Neuron (in vitro differentiated cells): ENCODE data around the gene UBAP2.

Source experiments
- H2AFZ ChIP-seq: one replicate; pipeline ENCODE4 v1.6.1; 2013; ENCODE audit warnings: low read depth, mild to moderate bottlenecking, inconsistent platforms, low read length, moderate library complexity
- H3K27me3 ChIP-seq: one replicate; pipeline ENCODE4 v1.6.1; 2013; ENCODE audit warnings: low read length; ENCODE audit not compliant: insufficient read depth
- H3K36me3 ChIP-seq: one replicate; pipeline ENCODE4 v1.6.1; 2013; ENCODE audit warnings: low read length; ENCODE audit not compliant: insufficient read depth
- H3K4me1 ChIP-seq: one replicate; pipeline ENCODE4 v1.6.1; 2013; ENCODE audit warnings: low read length; ENCODE audit not compliant: insufficient read depth
- H3K4me3 ChIP-seq: 2 replicates; pipeline ENCODE4 v1.5.1; 2013; ENCODE audit warnings: mild to moderate bottlenecking, low read length, moderate library complexity
- H3K9me3 ChIP-seq: one replicate; pipeline ENCODE4 v1.6.1; 2013; ENCODE audit warnings: low read length

The UBAP2 gene

GRCh38 chr9:33939924-33940874 lies 108.5 kb downstream of the UBAP2 start:
- no peaks in the 10 kb centered on the region for H3K27me3 ChIP-seq
- no peaks in the 10 kb centered on the region for H3K9me3 ChIP-seq
- no peak overlapping the region for H2AFZ ChIP-seq
- no peaks in the 10 kb centered on the region for H3K4me1 ChIP-seq
- H3K36me3 ChIP-seq, result peaks cover 51% of the 10 kb centered on the region
- no peak overlapping the region for H3K4me3 ChIP-seq

GRCh38 chr9:33934188-33934878 lies 114.4 kb downstream of the UBAP2 start:
- Histone ChIP-seq H3K9me3 (no peaks in the 10 kb centered on the region), H3K4me1 (no peaks in the 10 kb centered on the region), H3K36me3 (peaks cover 45% of the 10 kb centered on the region), H3K4me3 (no peak overlapping the region), H3K27me3 (no peaks in the 10 kb centered on the region), H2AFZ (no peak overlapping the region)

- H3K9me3 ChIP-seq, result no peaks in the 10 kb centered on the region
- no peak overlapping the region for H3K4me3 ChIP-seq
- H3K36me3 ChIP-seq, result peaks cover 64% of the 10 kb centered on the region
- no peak overlapping the region for H2AFZ ChIP-seq
- no peaks in the 10 kb centered on the region for H3K4me1 ChIP-seq
- no peaks in the 10 kb centered on the region for H3K27me3 ChIP-seq
Measured at GRCh38 chr9:33932078-33932807, 116.4 kb downstream of the UBAP2 start.

- no peaks in the 10 kb centered on the region for H3K4me1 ChIP-seq
- H3K36me3 ChIP-seq, result peaks cover 70% of the 10 kb centered on the region
- no peak overlapping the region for H3K4me3 ChIP-seq
- H3K27me3 ChIP-seq, result no peaks in the 10 kb centered on the region
- no peaks in the 10 kb centered on the region for H3K9me3 ChIP-seq
- H2AFZ ChIP-seq, result no peak overlapping the region
Measured at GRCh38 chr9:33931326-33931725, 117.4 kb downstream of the UBAP2 start.

- Histone ChIP-seq H3K4me3 (no peak overlapping the region), H3K27me3 (no peaks in the 10 kb centered on the region), H2AFZ (no peak overlapping the region), H3K4me1 (no peaks in the 10 kb centered on the region), H3K9me3 (no peaks in the 10 kb centered on the region), H3K36me3 (peaks cover 79% of the 10 kb centered on the region)
Measured at GRCh38 chr9:33927694-33928093, 121.0 kb downstream of the UBAP2 start.

- Histone ChIP-seq H3K9me3 (no peaks in the 10 kb centered on the region), H2AFZ (no peak overlapping the region), H3K4me3 (no peak overlapping the region), H3K36me3 (peaks cover 79% of the 10 kb centered on the region), H3K4me1 (no peaks in the 10 kb centered on the region), H3K27me3 (no peaks in the 10 kb centered on the region)
Measured at GRCh38 chr9:33926746-33927485, 121.8 kb downstream of the UBAP2 start.

GRCh38 chr9:33924978-33925797 lies 123.5 kb downstream of the UBAP2 start:
- no peaks in the 10 kb centered on the region for H3K9me3 ChIP-seq
- peaks cover 84% of the 10 kb centered on the region for H3K36me3 ChIP-seq
- no peak overlapping the region for H2AFZ ChIP-seq
- no peaks in the 10 kb centered on the region for H3K4me1 ChIP-seq
- no peak overlapping the region for H3K4me3 ChIP-seq
- no peaks in the 10 kb centered on the region for H3K27me3 ChIP-seq

GRCh38 chr9:33923998-33924701 lies 124.5 kb downstream of the UBAP2 start:
- no peaks in the 10 kb centered on the region for H3K4me1 ChIP-seq
- peaks cover 93% of the 10 kb centered on the region for H3K36me3 ChIP-seq
- H3K4me3 ChIP-seq, result no peak overlapping the region
- H3K27me3 ChIP-seq, result no peaks in the 10 kb centered on the region
- no peak overlapping the region for H2AFZ ChIP-seq
- H3K9me3 ChIP-seq, result no peaks in the 10 kb centered on the region

- H3K27me3 ChIP-seq, result no peaks in the 10 kb centered on the region
- peaks cover 93% of the 10 kb centered on the region for H3K36me3 ChIP-seq
- H3K4me3 ChIP-seq, result no peak overlapping the region
- H3K9me3 ChIP-seq, result no peaks in the 10 kb centered on the region
- no peak overlapping the region for H2AFZ ChIP-seq
- H3K4me1 ChIP-seq, result no peaks in the 10 kb centered on the region
Measured at GRCh38 chr9:33923079-33923478, 125.6 kb downstream of the UBAP2 start.

GRCh38 chr9:33921967-33922895 lies 126.5 kb downstream of the UBAP2 start:
- Histone ChIP-seq H3K27me3 (no peaks in the 10 kb centered on the region), H2AFZ (no peak overlapping the region), H3K4me3 (no peak overlapping the region), H3K4me1 (no peaks in the 10 kb centered on the region), H3K36me3 (peaks cover 93% of the 10 kb centered on the region), H3K9me3 (no peaks in the 10 kb centered on the region)
